ENCODE data around the gene SCN1A. TPM values are rescaled to one million over a fixed set of nuclear protein-coding genes. Genes with fewer than 3 reads are reported as not detected.
"Not testable (repeated sequence)": the region's sequence is repeated elsewhere in the genome, so short reads cannot be mapped to it uniquely, and the experiment has no call there.

Gene SCN1A
- total RNA-seq, 2 donors from 2014 or later = not detected

- no peak overlapping the region for H3K4me3 ChIP-seq
- no peaks in the 10 kb centered on the region for H3K9me3 ChIP-seq
- H3K36me3 ChIP-seq = no peaks in the 10 kb centered on the region
- H3K27me3 ChIP-seq (replicated peaks; ENCODE audit: insufficient read depth) = no peaks in the 10 kb centered on the region
- no peak for TF ChIP-seq CTCF (IDR thresholded peaks at IDR 0.05)
- no peak overlapping the region for H3K27ac ChIP-seq
- no peaks in the 10 kb centered on the region for H3K4me1 ChIP-seq (ENCODE audit: control insufficient read depth in 1 of 2, low read depth in 2 of 2)
- DNase-seq (ENCODE audit: low spot score) (no peak), ATAC-seq (ENCODE audit: insufficient number of reproducible peaks, low FRiP score, low read depth) (no peak)
These were observed 116.2 kb downstream of the SCN1A start for GRCh38 chr2:166011660-166012059.

DNA sequence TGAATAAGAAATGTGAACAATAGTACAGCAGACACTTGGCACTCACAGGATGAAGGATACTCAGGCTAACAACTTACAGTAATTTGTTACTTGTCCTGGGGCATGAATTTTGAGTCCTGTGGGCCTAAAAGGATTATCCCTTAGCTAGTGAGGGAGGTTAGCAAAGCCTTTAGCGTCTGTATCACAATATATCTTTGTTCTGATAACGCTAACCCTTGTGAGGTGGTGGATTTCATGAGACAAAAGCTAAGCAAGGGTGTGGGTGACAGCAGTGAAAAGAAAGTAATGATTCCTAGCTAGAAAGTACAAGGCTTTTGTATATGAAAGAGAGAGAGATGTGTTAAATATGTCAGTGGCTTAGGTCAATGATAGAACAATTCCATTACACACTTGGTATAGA, 127.4 kb downstream of the SCN1A start:
- Histone ChIP-seq H3K27ac (no peak overlapping the region), H3K9me3 (no peaks in the 10 kb centered on the region), H3K4me3 (no peak overlapping the region), H3K36me3 (no peaks in the 10 kb centered on the region), H3K4me1 (ENCODE audit: control insufficient read depth in 1 of 2, low read depth in 2 of 2) (no peaks in the 10 kb centered on the region), H3K27me3 (replicated peaks; ENCODE audit: insufficient read depth) (no peaks in the 10 kb centered on the region)
- DNase-seq (ENCODE audit: low spot score) (no peak), ATAC-seq (ENCODE audit: insufficient number of reproducible peaks, low FRiP score, low read depth) (no peak)
- no peak for TF ChIP-seq CTCF (IDR thresholded peaks at IDR 0.05)

GRCh38 chr2:165990846-165991245, 137.0 kb downstream of the SCN1A start:
- ATAC-seq (ENCODE audit: insufficient number of reproducible peaks, low FRiP score, low read depth) = no peak
- Histone ChIP-seq H3K27ac (no peak overlapping the region), H3K9me3 (no peaks in the 10 kb centered on the region), H3K4me1 (ENCODE audit: control insufficient read depth in 1 of 2, low read depth in 2 of 2) (no peaks in the 10 kb centered on the region), H3K4me3 (no peak overlapping the region), H3K27me3 (replicated peaks; ENCODE audit: insufficient read depth) (no peaks in the 10 kb centered on the region), H3K36me3 (no peaks in the 10 kb centered on the region)
- DNase-seq (ENCODE audit: low spot score) = no peak
- TF ChIP-seq CTCF (IDR thresholded peaks at IDR 0.05) = no peak

DNA sequence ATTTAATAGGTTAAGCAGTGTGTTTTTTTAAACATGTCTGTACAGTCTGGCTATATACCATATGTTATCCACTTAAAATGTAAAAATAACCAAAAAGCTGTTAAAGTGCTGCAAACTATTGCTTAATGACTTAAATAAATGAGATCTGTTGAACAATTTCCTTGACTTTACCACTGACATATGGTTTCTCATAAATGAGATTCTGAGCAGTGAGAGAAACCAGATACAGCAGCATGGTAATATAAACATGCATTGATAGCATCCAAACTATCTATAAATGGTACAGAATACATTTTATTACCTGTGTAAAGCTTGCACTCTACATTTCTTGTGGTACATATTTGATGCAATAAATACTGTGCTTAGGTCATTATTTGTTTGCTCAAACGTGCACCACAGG, 138.0 kb downstream of the SCN1A start:
- Histone ChIP-seq H3K27me3 (replicated peaks; ENCODE audit: insufficient read depth) (no peaks in the 10 kb centered on the region), H3K4me3 (no peak overlapping the region), H3K4me1 (ENCODE audit: control insufficient read depth in 1 of 2, low read depth in 2 of 2) (no peaks in the 10 kb centered on the region), H3K27ac (no peak overlapping the region), H3K9me3 (no peaks in the 10 kb centered on the region), H3K36me3 (no peaks in the 10 kb centered on the region)
- no peak for ATAC-seq (ENCODE audit: insufficient number of reproducible peaks, low FRiP score, low read depth)
- no peak for DNase-seq (ENCODE audit: low spot score)
- no peak for TF ChIP-seq CTCF (IDR thresholded peaks at IDR 0.05)

GRCh38 chr2:165985120-165985519, 142.7 kb downstream of the SCN1A start:
- DNase-seq (ENCODE audit: low spot score) (no peak), ATAC-seq (ENCODE audit: insufficient number of reproducible peaks, low FRiP score, low read depth) (no peak)
- Histone ChIP-seq H3K4me1 (ENCODE audit: control insufficient read depth in 1 of 2, low read depth in 2 of 2) (no peaks in the 10 kb centered on the region), H3K4me3 (no peak overlapping the region), H3K27me3 (replicated peaks; ENCODE audit: insufficient read depth) (no peaks in the 10 kb centered on the region), H3K27ac (no peak overlapping the region), H3K36me3 (no peaks in the 10 kb centered on the region), H3K9me3 (no peaks in the 10 kb centered on the region)
- no peak for TF ChIP-seq CTCF (IDR thresholded peaks at IDR 0.05)

DNA sequence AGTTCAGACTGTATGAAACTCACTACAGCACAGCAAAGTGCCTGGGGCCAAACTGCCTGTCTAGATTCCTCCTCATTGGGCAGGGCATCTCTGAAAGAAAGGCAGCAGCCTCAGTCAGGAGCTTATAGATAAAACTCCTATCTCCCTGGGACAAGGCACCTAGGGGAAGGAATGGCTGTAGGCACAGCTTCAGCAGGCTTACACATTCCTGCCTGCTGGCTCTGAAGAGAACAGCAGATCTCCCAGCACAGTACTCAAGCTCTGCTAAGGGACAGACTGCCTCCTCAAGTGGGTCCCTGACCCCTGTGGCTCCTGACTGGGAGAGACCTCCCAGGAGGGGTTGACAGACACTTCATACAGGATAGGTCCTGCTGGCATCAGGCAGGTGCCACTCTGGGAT, 155.7 kb downstream of the SCN1A start:
- not testable (repeated sequence) for H3K4me1 ChIP-seq (ENCODE audit: control insufficient read depth in 1 of 2, low read depth in 2 of 2); H3K9me3 ChIP-seq; ATAC-seq (ENCODE audit: insufficient number of reproducible peaks, low FRiP score, low read depth); H3K27me3 ChIP-seq (replicated peaks; ENCODE audit: insufficient read depth); H3K36me3 ChIP-seq; H3K27ac ChIP-seq; DNase-seq (ENCODE audit: low spot score); H3K4me3 ChIP-seq

All from thoracic aorta (tissue), 2 donors.